Sciatic nerve (tissue), 2 donors: ENCODE results near the gene RXFP4. TPM values are rescaled to one million over a fixed set of nuclear protein-coding genes. Genes with fewer than 3 reads are reported as not detected.

ENCODE experiments used
- ATAC-seq: fragments of 200-7000 bp; cut with Tn5 transposase; one replicate; pipeline ENCODE4 v1.9.1; 2020; ENCODE audit warnings: mild to moderate bottlenecking, moderate library complexity
- DNase-seq: peaks from one replicate; pipeline ENCODE4 v3.0.0-alpha.2; 2020; ENCODE audit warnings: low spot score
- intact Hi-C: fragments of 100-400 bp; cut with DNase I; formaldehyde crosslinking; loops from one replicate; pipeline ENCODE4 v1.14.2; 2022
- total RNA-seq: library from RNA; stranded (reverse); fragmentation: NEBNext Ultra II Directional; extraction: Animal tissue kit (Norgen Biotek cat#: 25700); gene quantifications from one replicate; pipeline ENCODE4 v1.2.1, GENCODE V29; 2021
- donor health status: DM: no; HTN: no; CAD: no.
- donor health status: DM: no; HTN: no; CAD: no.

RXFP4 gene
- total RNA-seq, 1 donor from 2014 or later = not detected

DNA sequence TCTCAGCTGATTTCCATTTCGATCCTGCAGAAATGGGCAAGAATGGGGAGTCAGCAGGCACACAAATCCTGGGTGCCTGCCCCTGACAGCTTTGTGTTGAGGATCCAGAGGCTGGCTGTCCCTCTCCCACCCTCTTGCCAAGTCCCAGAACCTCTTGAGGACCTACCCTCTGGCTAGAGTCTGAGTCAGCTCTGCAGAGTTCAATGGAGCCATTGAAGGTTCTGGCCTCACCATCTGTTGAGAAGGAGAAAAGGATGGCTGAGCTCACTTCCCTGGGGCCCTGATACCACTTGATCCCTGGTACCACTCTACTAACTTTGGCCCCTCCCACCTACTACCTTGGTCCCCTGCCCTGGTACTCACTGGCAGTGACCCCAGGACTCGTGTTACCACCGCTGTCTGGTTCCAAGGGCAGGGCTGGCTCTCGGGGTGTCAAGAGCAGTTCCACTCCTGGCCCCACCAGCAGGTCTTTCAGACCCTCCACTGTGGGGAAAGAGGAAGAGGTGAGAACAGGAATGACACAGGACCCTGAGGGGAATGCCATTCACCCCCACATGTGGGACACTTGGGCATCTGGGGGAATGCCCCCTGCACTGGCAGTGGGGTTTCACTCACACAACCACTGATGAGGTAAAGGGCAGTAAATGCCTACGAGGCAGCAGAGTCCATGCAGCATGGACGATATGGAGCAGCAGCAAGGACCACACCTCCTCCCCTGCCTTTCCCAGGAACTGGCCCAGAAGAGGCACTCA, 10.5 kb downstream of the RXFP4 start:
- DNase-seq (no peak), ATAC-seq (no peak)
- intact Hi-C loops = no loop called here

DNA sequence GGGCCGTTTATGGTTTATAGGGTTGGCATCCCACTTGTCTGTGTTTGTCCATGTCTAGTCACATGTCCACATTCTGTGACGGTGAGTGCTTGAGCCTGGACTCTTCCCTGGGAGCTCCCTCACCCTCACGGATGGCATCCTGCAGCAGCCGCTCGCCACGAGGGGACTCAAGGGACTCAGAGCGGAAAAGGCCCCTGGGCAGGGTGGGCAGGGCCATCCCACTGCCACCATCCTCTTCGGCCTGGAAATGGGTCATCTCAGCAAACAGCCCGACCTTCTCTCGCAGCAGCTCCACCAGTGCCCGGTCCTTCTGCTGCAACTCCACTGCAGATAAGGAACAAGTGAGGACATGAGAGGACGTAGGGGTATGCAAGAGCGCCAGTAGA, 11.1 kb downstream of the RXFP4 start:
- ATAC-seq = no peak
- intact Hi-C loops = no loop called here

DNA sequence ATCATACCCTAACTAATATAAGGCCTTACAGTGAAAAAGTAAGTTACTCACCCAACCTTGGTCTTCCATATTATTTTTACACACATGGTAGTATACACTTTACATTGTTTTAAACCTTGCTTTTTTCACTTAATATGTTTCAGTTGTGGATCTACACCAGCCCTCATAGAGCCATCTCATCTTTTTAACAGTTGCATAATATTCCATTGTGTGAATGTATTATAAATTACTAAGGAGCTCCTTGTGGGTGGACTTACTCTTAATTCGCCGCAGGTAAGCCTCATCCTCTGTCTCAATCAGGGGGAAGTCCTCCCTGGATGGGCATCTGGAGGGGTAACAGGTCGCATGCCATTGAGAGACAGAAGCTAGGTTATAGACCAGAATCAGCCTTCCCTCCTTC, 13.2 kb downstream of the RXFP4 start:
- DNase-seq (no peak), ATAC-seq (no peak)
- intact Hi-C loops = no loop called here

More for the DNA sequence above, 11.1 kb downstream of the RXFP4 start:
- DNase-seq = no peak

DNA sequence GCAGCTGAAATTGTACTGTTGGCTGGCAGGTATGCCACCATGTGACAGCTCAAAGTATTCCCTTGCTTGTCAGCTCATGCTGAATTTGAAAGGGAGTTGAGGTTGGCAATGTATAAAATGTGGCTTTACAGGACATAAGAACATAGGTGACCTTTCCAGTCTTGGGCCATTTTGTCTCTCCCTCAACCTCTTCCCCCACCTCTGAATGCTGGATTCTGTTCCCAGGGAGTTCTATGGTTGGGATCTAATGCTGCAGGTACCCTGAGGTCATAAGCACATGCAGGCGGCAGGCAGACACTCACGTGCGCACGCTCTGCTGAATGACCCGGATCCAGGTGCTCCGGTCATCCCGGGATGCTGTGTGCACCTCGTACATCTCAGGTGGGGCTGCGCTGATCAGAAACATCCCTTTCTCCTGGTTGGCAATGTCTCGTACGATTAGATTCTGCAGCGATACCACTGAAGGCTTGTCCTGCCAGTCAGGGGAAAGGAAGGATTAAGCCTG, 16.0 kb downstream of the RXFP4 start:
- no peak for ATAC-seq
- intact Hi-C loops = no loop called here
- DNase-seq = no peak

DNA sequence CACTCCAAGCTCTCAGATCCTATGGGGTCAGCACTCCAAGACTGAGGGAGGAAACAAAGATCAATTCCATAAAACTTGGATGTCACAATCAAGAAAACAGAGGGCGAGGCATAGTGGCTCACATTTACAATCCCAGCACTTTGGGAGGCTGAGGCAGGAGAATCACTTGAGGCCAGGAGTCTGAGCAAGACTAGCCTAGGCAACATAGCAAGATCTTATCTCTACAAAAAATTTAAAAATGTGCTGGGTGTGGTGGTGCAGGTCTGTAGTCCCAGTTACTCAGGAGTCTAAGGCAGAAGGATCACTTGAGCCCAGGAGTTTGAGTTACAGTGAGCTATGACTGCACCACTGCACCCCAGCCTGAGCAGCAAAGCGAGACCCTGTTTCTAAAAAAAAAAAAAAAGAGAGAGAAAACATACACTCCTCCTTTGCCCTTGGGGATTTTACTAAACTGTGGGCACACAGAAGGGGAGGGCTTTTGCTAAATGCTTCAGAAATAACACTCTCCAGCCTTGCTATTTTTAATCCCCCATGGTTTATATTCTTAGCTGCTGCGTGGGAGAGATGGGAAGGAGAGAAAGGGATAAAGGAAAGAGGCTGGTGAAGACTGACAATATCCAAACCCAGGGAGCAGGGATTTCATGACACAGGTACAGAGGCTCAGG, 18.8 kb downstream of the RXFP4 start:
- ATAC-seq = no peak
- intact Hi-C loops = no loop called here
- no peak for DNase-seq

DNA sequence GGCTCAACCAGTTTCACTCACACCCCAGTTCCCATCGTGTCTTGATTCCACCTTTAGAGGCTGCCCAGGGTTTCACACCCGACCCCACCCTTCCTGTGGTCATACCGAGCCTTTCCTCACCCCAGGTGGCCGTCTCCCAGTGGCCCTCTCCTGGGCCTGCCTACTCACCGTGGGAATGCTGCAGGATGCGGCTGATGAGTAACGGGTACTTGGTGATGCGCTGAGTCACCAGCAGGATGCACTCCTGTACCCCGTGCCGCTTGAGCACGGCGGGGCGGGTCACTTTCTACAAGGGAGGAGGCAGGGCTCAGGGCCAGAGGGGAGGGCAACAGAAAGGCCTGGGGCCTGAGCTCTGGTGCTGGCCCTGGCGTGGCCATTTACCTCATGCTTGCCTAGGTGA, 20.5 kb downstream of the RXFP4 start:
- DNase-seq (no peak), ATAC-seq (peak; percentile 81)
- intact Hi-C loops = no loop called here

DNA sequence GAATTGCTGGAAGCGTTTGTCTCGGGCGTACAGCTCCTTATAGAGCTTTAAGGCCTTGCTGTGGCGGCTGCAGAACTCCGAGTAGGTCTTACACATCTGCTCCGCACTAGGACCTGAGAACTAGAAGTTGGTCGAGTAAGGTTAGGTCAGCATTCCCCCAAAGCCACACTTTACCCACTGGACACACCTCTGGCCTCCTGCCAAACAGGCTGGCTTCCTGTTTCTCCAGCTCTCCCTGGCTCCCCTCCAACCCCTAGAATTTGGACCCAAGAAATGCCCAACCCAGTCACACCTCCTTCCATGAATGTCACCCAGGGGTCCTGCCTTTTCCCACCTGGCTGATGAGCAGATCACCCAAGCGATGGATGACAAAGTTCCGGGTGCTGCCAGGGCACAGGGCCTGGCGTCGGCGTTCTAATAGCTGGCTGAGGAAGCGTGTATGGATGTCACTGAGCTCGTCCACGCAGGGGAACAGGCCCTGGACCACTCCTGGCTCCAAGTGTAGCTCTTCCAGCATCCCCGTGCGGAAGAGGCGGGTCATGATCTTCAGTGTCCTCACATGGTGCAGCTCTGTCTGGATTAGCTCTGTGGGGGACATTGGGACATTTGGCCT, 21.3 kb downstream of the RXFP4 start:
- intact Hi-C loops = no loop called here
- peak; percentile 82 for DNase-seq
- ATAC-seq = peak; percentile 6

DNA sequence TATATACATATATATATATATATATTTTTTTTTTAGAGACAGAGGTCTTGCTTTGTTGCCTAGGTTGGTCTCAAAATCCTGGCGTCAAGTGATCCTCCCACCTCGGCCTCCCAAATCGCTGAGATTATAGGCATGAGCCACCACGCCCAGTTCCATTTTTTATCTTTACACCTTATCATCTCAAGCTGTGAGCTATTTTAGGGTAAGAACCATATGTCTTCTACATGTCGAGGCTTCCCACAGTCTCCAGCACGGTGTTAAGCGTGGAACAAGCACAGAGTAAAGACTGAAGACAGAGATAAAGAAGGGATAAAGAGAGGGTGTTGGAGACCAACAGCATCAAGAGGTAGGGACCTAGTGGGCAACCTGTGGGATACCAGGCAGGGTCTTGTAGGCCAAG, 22.8 kb downstream of the RXFP4 start:
- no peak for DNase-seq
- no peak for ATAC-seq
- intact Hi-C loops = no loop called here

DNA sequence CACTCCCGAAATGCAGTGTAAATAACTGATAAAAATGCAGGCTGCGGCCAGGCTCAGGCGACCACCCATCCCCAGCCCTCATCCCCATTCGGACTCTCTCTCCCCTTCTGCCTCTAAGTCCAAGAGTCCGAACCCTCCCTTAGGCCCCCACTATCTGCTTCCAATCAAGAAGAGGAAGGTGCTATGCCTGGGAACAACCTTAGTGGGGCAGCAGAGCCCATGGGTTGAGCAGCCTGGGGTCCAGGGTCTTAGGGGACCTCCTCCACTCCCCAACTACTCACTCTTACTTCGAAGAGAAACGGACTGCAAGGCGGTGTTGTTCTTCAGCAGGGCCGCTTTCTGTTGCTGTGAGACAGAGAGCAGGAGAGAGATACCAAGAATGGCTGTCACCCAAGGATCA, 24.7 kb downstream of the RXFP4 start:
- ATAC-seq = no peak
- intact Hi-C loops = no loop called here
- DNase-seq = no peak

DNA sequence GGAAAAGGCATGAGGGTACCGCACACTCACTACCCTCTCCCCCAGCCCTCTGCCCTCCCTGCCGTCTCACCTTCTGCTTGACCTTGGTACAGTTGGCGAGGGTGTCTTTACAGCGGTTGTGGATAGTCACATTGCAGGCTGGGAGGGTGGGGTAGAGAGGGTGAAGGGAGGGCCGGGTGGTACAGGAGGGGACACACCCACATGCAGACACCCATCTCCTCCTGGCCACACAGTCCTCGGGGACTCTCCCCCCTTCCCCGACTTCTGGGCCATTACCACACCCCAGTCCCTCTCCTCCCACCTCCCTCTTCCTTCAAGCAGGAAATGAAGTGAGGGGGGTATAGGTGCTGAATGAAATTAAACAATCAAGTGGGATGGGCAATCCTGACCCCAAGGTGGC, 25.3 kb downstream of the RXFP4 start:
- DNase-seq (no peak), ATAC-seq (no peak)
- intact Hi-C loops = no loop called here

DNA sequence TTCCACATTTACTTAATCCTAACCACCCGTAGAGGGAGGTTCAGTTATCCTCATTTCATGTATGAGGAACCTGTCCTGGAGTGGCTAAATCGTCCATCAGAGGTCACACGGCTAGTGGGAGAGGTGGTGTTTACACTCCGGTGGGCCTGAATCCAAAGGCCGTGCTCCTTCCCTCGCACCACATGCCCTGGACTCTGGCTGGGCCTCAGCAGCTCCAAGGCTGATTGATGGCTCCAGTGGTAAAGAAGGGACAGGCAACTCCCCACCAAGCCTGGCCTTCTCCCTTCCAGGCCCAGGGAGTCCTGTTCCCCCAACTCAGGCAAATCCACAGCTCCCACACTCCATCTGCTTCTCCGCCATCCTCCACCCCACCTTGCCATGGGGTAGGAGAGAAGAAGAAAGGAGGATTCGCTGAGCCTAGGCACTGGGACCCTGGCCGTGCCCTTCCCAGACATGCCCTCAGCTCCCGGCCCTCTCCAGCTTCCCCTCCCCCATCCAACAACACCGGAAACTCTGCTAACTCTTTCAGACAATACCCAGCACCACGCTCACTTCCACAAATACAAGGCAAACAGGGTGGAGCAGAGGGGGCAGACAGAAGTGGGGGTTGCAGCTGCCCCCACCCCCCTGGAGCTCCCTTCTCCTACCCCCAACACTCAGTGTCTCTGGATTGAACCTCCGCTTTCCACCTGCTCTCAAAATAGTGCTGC, 26.1 kb downstream of the RXFP4 start:
- no peak for DNase-seq
- ATAC-seq = peak; percentile 43
- intact Hi-C loops = no loop called here

DNA sequence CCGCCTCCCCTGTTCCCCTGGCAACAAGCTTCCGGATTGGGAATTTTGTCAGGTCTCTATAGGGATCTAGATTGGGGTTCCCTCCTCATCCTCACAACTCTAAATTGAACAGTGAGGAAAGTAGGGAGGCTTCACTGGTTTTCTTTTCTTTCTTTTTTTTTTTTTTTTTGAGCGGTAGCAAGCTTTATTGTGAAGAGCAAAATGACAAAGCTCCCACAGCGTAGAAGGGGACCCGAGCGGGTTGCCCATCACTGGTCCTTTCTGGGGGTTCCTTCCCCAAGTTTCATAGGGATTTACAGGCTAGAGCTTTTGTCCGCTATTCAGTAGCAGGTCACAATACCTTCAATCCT, 26.6 kb downstream of the RXFP4 start:
- ATAC-seq (no peak), DNase-seq (no peak)
- intact Hi-C loops = no loop called here

DNA sequence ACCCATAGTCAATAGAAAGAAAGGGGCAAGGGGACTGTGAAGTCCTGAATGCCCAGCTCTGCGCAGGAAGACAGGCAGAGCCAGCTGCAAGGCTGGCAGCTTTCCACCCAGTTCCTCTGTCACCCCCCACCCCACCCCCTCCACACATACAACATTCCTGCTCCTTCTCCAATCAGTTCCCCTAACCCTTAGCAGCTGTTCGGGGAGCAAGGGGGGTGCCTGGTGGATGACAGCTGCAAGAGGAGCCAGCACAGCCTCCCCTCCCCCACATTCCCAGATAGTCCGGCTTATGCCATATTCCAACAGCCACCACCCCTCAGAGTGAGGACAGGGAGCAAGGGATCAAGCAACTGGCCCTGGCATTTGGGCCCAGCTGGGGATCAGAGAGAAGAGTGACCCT, 27.2 kb downstream of the RXFP4 start:
- DNase-seq = no peak
- no peak for ATAC-seq
- intact Hi-C loops = no loop called here

DNA sequence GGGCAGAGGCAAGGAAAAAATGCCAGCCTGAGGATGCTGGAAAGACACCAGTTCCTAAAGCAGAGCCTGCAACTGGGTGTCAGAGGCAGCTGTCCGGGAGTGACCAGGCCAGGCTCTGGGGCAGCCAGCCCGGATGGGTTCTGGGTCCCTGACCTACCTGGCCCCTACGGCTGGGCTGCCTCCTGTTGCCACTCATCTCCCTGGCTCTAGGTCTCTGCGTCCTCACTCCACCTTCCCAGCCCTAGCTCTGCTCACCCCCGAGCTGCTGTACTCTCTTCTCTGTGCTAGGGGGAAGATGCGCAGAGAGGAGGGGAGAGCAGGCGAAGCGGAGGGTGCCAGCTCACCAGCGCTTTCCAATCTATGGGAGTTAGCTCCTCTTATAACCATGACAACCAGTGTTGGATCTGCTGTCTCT, 27.9 kb downstream of the RXFP4 start:
- intact Hi-C loops = no loop called here
- DNase-seq = no peak
- no peak for ATAC-seq

DNA sequence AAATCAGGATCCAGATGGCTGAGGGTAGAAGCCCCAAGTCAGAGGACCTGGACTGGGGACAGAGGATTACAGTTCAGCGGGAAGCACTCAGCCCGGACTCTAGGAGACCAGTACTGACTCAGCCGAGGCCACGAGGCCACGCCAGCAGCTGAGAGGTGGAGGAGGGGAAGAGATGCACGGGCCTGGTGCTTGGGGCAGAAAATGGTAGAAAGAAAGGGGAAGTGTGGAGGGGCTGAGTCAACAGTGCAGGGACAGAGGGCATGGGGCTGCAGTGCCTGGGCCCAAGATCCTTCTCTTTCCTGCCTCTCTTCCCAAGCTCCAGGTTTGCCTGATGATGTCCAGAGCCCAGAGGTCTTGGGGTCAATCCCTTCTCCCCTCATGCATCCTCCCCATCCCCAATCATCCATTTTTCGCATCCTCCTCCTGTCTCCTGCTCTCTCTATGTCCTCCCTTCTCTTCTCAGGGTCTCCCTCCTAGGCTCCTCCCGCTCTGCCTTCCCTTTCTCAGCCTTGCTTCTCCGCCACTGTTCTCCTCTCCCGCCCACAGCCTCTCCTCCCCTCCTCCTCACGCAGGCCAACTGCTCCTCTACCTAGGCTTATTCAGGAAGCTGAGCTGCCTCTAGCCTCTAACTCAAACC, 29.2 kb downstream of the RXFP4 start:
- intact Hi-C loops = no loop called here
- ATAC-seq = peak; percentile 74
- DNase-seq = peak; percentile 79

DNA sequence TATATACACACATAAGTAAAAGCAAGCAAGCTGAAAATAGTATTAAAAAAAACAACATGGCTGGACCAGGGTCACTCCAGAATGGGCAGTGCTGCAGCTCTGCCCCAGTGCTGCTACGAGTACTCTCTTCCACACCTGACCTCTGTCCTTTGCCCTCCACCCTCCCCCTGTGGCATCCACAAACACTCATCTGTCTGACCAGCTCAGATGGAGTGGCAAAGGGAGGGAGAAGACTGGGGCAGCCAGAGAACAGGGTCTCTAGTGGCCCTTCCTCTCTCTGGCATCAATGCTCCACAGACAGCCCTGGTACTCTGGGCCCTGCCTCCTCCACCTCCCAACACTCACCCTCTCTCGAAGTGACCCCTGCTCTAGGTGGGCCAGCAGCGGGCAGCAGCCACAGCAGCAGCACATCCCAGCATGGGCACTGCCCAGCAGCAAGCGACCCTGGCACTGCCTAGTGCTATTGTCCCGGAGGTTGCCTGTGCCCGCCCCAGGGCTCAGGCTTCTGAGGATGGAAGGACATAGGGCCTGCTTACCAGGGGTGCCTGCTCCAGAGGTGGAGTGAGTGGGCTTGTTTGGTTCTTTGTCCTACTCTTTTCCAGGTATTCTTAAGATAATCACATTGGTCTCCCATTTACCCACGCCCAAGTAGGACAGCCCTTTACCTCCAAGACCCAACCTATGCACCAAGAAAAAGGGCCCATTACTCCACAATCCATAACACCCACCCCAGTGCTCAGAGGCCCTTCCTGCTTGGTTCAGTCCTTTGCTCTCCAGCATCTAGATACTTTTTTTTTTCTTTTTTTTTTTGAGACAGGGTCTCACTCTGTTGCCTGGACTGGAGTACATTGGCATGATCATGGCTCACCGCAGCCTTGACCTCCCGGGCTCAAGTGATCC, 30.7 kb downstream of the RXFP4 start:
- intact Hi-C loops = no loop called here
- no peak for ATAC-seq
- DNase-seq = no peak

DNA sequence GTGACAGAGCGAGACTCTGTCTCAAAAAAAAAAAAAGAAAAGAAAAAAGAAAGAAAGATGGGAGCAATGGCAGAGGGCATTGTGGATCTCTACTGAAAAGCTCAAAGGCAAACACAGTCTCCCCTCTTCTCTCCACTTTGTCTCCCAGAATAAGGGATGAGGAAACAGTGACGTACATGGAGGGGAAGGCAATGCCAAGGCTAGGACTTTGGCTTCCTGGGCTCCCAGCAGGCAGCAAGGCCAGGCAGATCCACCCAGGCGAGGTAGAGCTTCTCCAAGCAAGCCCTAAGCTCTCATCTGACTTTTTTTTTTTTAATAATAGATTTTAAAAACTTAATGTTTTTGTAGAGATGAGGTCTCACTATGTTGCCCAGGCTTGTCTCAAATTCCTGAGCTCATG, 32.3 kb downstream of the RXFP4 start:
- intact Hi-C loops = no loop called here
- no peak for ATAC-seq

More for the DNA sequence above, 32.3 kb downstream of the RXFP4 start:
- no peak for DNase-seq
